GM21619 (cell line): ENCODE measurements around the gene PCDHB2.
"Not testable (repeated sequence)": the region's sequence is repeated elsewhere in the genome, so short reads cannot be mapped to it uniquely, and the experiment has no call there.

Experiments
- ATAC-seq: cut with Tn5 transposase; IDR thresholded peaks from one replicate; pipeline ENCODE4 v1.9.1; 2021; ENCODE audit not compliant: unreplicated experiment

PCDHB2 gene

DNA sequence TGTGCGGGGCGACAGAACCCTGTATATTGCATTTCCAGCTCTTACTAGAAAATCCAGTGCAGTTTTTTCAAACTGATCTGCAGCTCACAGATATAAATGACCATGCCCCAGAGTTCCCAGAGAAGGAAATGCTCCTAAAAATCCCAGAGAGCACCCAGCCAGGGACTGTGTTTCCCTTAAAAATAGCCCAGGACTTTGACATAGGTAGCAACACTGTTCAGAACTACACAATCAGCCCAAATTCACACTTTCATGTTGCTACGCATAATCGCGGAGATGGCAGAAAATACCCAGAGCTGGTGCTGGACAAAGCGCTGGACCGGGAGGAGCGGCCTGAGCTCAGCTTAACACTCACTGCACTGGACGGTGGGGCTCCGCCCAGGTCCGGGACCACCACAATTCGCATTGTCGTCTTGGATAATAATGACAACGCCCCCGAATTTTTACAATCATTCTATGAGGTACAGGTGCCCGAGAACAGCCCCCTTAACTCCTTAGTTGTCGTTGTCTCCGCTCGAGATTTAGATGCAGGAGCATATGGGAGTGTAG is 41.4 kb downstream of the PCDHB2 start:
- no peak for ATAC-seq

GRCh38 chr5:141137346-141137745 is 42.9 kb downstream of the PCDHB2 start:
- ATAC-seq = not testable (repeated sequence)
